GM23248 (cell line): ENCODE data around the gene PHF8.

ENCODE experiments used
- EZH2 ChIP-seq: fragments of 200-600 bp; sonication (generic); IDR thresholded peaks from 2 replicates; pipeline ENCODE4 v1.6.1; 2018; ENCODE audit warnings: antibody characterized with exemption, mild to moderate bottlenecking; ENCODE audit not compliant: insufficient read depth, poor library complexity, severe bottlenecking
- EZH2phosphoT487 ChIP-seq: fragments of 200-600 bp; sonication (generic); IDR thresholded peaks from 2 replicates; pipeline ENCODE4 v1.6.1; 2018; ENCODE audit warnings: antibody characterized with exemption, moderate library complexity, mild to moderate bottlenecking, low read depth; ENCODE audit not compliant: insufficient read depth

DNA sequence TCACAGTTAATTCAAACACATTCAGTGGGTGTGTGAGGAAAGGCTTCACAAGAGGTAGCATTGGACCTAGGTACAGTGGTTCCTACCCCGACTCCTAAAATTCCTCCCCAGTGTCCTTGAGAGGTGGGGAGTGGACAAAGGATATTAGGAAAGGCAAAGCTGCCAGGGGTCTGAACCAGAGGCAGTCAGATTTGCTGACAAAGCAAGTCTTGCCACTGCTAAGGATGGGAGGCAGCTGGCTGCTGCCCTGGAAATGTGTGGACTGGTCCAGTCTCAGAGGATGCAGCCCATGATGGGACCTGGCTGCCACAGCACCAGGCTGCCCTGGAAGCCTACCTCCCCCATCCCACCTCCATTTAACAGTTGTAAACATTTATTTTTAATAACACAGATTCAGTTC, 4.1 kb upstream of the PHF8 start:
- TF ChIP-seq EZH2, result no peak
- no peak for TF ChIP-seq EZH2phosphoT487
